H9 (cell line): ENCODE results near the gene TMEM186. TPM values are rescaled to one million over a fixed set of nuclear protein-coding genes. Genes with fewer than 3 reads are reported as not detected.

Source experiments
- DNase-seq: peaks from one replicate; pipeline ENCODE4 v3.0.0-alpha.2; 2017
- H2AFZ ChIP-seq: one replicate; pipeline ENCODE4 v1.6.1; 2013; ENCODE audit warnings: mild to moderate bottlenecking, low read length, control low read depth, moderate library complexity
- H2AK5ac ChIP-seq: 2 replicates; pipeline ENCODE4 v1.6.1; 2013; ENCODE audit warnings: low read length, control low read depth, mixed read lengths; ENCODE audit not compliant: insufficient read length
- H2BK120ac ChIP-seq: one replicate; pipeline ENCODE4 v1.6.1; 2013; ENCODE audit warnings: low read depth, mild to moderate bottlenecking, low read length, control low read depth, inconsistent platforms; ENCODE audit not compliant: poor library complexity, severe bottlenecking
- H2BK12ac ChIP-seq: 2 replicates; pipeline ENCODE4 v1.6.1; 2013; ENCODE audit warnings: low read length, control low read depth, mixed read lengths, low read depth; ENCODE audit not compliant: insufficient read length
- H2BK15ac ChIP-seq: 2 replicates; pipeline ENCODE4 v1.6.1; 2013; ENCODE audit warnings: low read depth, low read length, control low read depth
- H2BK20ac ChIP-seq: one replicate; pipeline ENCODE4 v1.6.1; 2013; ENCODE audit warnings: low read depth, mild to moderate bottlenecking, low read length, control low read depth, inconsistent platforms; ENCODE audit not compliant: poor library complexity, severe bottlenecking
- H2BK5ac ChIP-seq: 2 replicates; pipeline ENCODE4 v1.6.1; 2013; ENCODE audit warnings: low read length, control low read depth, mixed read lengths; ENCODE audit not compliant: insufficient read length
- H3K14ac ChIP-seq: 2 replicates; pipeline ENCODE4 v1.6.1; 2013; ENCODE audit warnings: low read length, control low read depth; ENCODE audit not compliant: insufficient read depth
- H3K18ac ChIP-seq: 2 replicates; pipeline ENCODE4 v1.6.1; 2013; ENCODE audit warnings: low read depth, mild to moderate bottlenecking, mixed read lengths, low read length, control low read depth; ENCODE audit not compliant: insufficient read length
- H3K23ac ChIP-seq: 2 replicates; pipeline ENCODE4 v1.6.1; 2013; ENCODE audit warnings: low read length, control low read depth, mixed read lengths, low read depth; ENCODE audit not compliant: insufficient read length
- H3K23me2 ChIP-seq: 2 replicates; pipeline ENCODE4 v1.6.1; 2013; ENCODE audit warnings: low read depth, mild to moderate bottlenecking, mixed read lengths, low read length, control low read depth; ENCODE audit not compliant: insufficient read length, poor library complexity, severe bottlenecking
- H3K27ac ChIP-seq: 2 replicates; pipeline ENCODE4 v1.5.1; 2013; ENCODE audit warnings: low read length, control low read depth, mixed read lengths, low read depth; ENCODE audit not compliant: insufficient read length
- H3K27me3 ChIP-seq: 2 replicates; pipeline ENCODE4 v1.6.1; 2013; ENCODE audit warnings: low read length, control low read depth, inconsistent platforms; ENCODE audit not compliant: insufficient read depth
- H3K4ac ChIP-seq: 2 replicates; pipeline ENCODE4 v1.6.1; 2013; ENCODE audit warnings: low read depth, mild to moderate bottlenecking, control low read depth, inconsistent platforms, low read length, moderate library complexity
- H3K4me1 ChIP-seq: 2 replicates; pipeline ENCODE4 v1.6.1; 2013; ENCODE audit warnings: low read length, control low read depth, inconsistent platforms; ENCODE audit not compliant: insufficient read depth
- H3K4me2 ChIP-seq: 2 replicates; pipeline ENCODE4 v1.6.1; 2013; ENCODE audit warnings: low read length, control low read depth, mixed read lengths; ENCODE audit not compliant: insufficient read length, insufficient read depth
- H3K56ac ChIP-seq: 2 replicates; pipeline ENCODE4 v1.6.1; 2013; ENCODE audit warnings: low read depth, mild to moderate bottlenecking, mixed read lengths, low read length, control low read depth; ENCODE audit not compliant: insufficient read length
- H3K79me1 ChIP-seq: 2 replicates; pipeline ENCODE4 v1.6.1; 2013; ENCODE audit warnings: low read depth, mild to moderate bottlenecking, moderate library complexity, low read length, control low read depth, inconsistent platforms; ENCODE audit not compliant: insufficient read depth, poor library complexity, severe bottlenecking
- H3K79me2 ChIP-seq: 2 replicates; pipeline ENCODE4 v1.6.1; 2013; ENCODE audit warnings: low read length, control low read depth, inconsistent platforms; ENCODE audit not compliant: insufficient read depth
- H3K9ac ChIP-seq: 2 replicates; pipeline ENCODE4 v1.6.1; 2013; ENCODE audit warnings: low read length, control low read depth, mixed read lengths; ENCODE audit not compliant: insufficient read length; ENCODE audit errors: extremely low read depth
- H3K9me3 ChIP-seq: one replicate; pipeline ENCODE4 v1.6.1; 2013; ENCODE audit warnings: low read depth, low read length, inconsistent platforms; ENCODE audit not compliant: control insufficient read depth
- H3T11ph ChIP-seq: one replicate; pipeline ENCODE4 v1.6.1; 2013; ENCODE audit warnings: mild to moderate bottlenecking, low read length, control low read depth, inconsistent platforms
- H4K20me1 ChIP-seq: one replicate; pipeline ENCODE4 v1.6.1; 2013; ENCODE audit not compliant: control insufficient read depth, insufficient read length, insufficient read depth
- H4K5ac ChIP-seq: 2 replicates; pipeline ENCODE4 v1.6.1; 2013; ENCODE audit warnings: low read depth, mild to moderate bottlenecking, mixed read lengths, low read length, control low read depth; ENCODE audit not compliant: insufficient read length
- H4K8ac ChIP-seq: replicated peaks from 2 replicates; pipeline ENCODE4 v1.6.1; 2013; ENCODE audit warnings: low read length, control low read depth, mixed read lengths, low read depth; ENCODE audit not compliant: insufficient read length
- H4K91ac ChIP-seq: 2 replicates; pipeline ENCODE4 v1.6.1; 2013; ENCODE audit warnings: low read depth, mild to moderate bottlenecking, moderate library complexity, mixed read lengths, low read length, control low read depth; ENCODE audit not compliant: insufficient read length
- H3K27ac Mint-ChIP-seq, 3 experiments: 2 replicates in 2 of 3; 3 replicates in 1 of 3; pipeline ENCODE4 v1.8.0; 2020 to 2021; ENCODE audit warnings: mixed read lengths in 3 of 3, mild to moderate bottlenecking in 1 of 3, moderate library complexity in 1 of 3
- H3K27me3 Mint-ChIP-seq: 2 replicates; pipeline ENCODE4 v1.8.0; 2021; ENCODE audit warnings: low read depth, mild to moderate bottlenecking, moderate library complexity, mixed read lengths
- H3K36me3 Mint-ChIP-seq, 3 experiments: 2 replicates in 2 of 3; 3 replicates in 1 of 3; pipeline ENCODE4 v1.8.0; 2020 to 2021; ENCODE audit warnings: low read depth in 3 of 3, mixed read lengths in 3 of 3; ENCODE audit not compliant: insufficient read depth in 1 of 3
- H3K4me1 Mint-ChIP-seq, 2 experiments: 2 replicates each; pipeline ENCODE4 v1.8.0; 2020; ENCODE audit warnings: mixed read lengths in 2 of 2
- H3K4me3 Mint-ChIP-seq, 2 experiments: 2 replicates in 1 of 2; 3 replicates in 1 of 2; pipeline ENCODE4 v1.8.0; 2020 to 2021; ENCODE audit warnings: mild to moderate bottlenecking in 2 of 2, mixed read lengths in 2 of 2, moderate library complexity in 1 of 2
- H3K9me3 Mint-ChIP-seq, 2 experiments: 2 replicates in 1 of 2; 3 replicates in 1 of 2; pipeline ENCODE4 v1.8.0; 2020; ENCODE audit warnings: mild to moderate bottlenecking in 2 of 2, mixed read lengths in 2 of 2, moderate library complexity in 1 of 2
- CTCF ChIP-seq: fragments of 200-600 bp; sonication (generic); conservative IDR thresholded peaks from 3 replicates; pipeline ENCODE4 v1.8.0; 2021; ENCODE audit warnings: antibody characterized with exemption, mild to moderate bottlenecking
- WGBS: extraction: QIAGEN DNeasy Blood & Tissue Kit; methylation state at CpG from one replicate; pipeline ENCODE4 v1.1.7; 2013; ENCODE audit warnings: missing lambda C conversion rate, low lambda C conversion rate, mixed read lengths; ENCODE audit not compliant: insufficient read length; ENCODE audit errors: extremely low coverage; 5-methylcytosine and 5-hydroxymethylcytosine counted together
- total RNA-seq: library from RNA; stranded (reverse); gene quantifications from 2 replicates; pipeline ENCODE4 v1.2.1, GENCODE V29; 2021

The TMEM186 gene
- total RNA-seq, 1 experiment from 2014 or later, result 9.6 TPM

DNA sequence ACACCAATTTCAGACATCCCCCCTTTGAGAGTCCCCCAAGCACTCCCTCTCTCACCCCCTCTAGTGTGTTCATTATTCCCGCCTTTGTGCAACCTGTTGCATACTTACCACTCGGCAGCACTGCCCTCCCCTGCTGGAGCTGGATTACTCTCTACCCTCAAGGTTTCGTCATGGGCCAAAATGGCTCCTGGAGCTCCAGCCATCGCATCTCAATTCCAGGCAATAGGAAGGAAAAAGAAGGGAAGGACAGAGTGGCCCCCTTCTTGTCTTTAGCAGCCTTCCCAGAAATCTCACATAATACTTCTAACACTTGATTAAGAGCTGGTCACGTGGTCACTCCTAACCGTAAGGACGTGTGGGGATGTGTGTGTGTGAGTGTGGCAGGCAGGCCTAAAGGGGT lies 20.2 kb downstream of the TMEM186 start:
- Histone ChIP-seq H3K79me1 (no peaks in the 10 kb centered on the region), H3K14ac (no peak overlapping the region), H3K4ac (no peak overlapping the region), H2BK120ac (no peak overlapping the region), H2AK5ac (no peak overlapping the region), H3K79me2 (no peaks in the 10 kb centered on the region), H4K5ac (no peak overlapping the region), H2BK20ac (no peak overlapping the region), H3K18ac (no peak overlapping the region), H3K56ac (no peak overlapping the region), H3K27ac (no peak overlapping the region), H3K4me1 (no peaks in the 10 kb centered on the region), H3K9ac (no peak overlapping the region), H3K9me3 (no peaks in the 10 kb centered on the region), H4K91ac (no peak overlapping the region), H3K27me3 (no peaks in the 10 kb centered on the region), H3K4me2 (no peak overlapping the region), H4K20me1 (no peaks in the 10 kb centered on the region), H2BK5ac (no peak overlapping the region), H3K23ac (no peak overlapping the region), H2BK12ac (no peak overlapping the region), H3K23me2 (no peaks in the 10 kb centered on the region), H2BK15ac (no peak overlapping the region), H4K8ac (no peak overlapping the region), H2AFZ (no peak overlapping the region), H3T11ph (no peak overlapping the region)
- TF ChIP-seq CTCF, result no peak
- H3K36me3 Mint-ChIP-seq, result peaks cover 4 to 5% (median 4%) of the 10 kb centered on the region in 3 experiments
- peaks cover 0 to 5% of the 10 kb centered on the region in 2 experiments; a peak in 1 of 4 replicates for H3K4me1 Mint-ChIP-seq
- H3K27me3 Mint-ChIP-seq, result peaks cover 3% of the 10 kb centered on the region; the same call in 1 of the 2 replicates
- DNase-seq, result no peak
- peak overlapping the region in 1 of 3 experiments; percentile 26; a peak in 2 of 7 replicates for H3K27ac Mint-ChIP-seq
- no CpG with 5 or more reads among the region's 7 CpGs for WGBS
- no peaks in the 10 kb centered on the region for H3K9me3 Mint-ChIP-seq
- H3K4me3 Mint-ChIP-seq, result no peak overlapping the region; a peak in 1 of 5 replicates
